GM20000 (cell line): Measurements from ENCODE around the gene VWA7.
A peak's percentile ranks its signal among the peaks of the same experiment; 100 is the strongest.

ENCODE experiments used
- DNase-seq: peaks from one replicate; pipeline ENCODE4 v3.0.0; 2012; ENCODE audit warnings: low spot score
- CTCF ChIP-seq: IDR thresholded peaks from 2 replicates; pipeline ENCODE4 v1.5.1; 2012; ENCODE audit warnings: mild to moderate bottlenecking, control low read depth; ENCODE audit errors: extremely low read depth, missing control alignments

Gene VWA7

GRCh38 chr6:31776485-31776988, 591 bp downstream of the VWA7 start:
- no peak for TF ChIP-seq CTCF
- no peak for DNase-seq

GRCh38 chr6:31775633-31776484, 1.3 kb downstream of the VWA7 start:
- DNase-seq = no peak
- no peak for TF ChIP-seq CTCF

GRCh38 chr6:31775184-31775583, 1.9 kb downstream of the VWA7 start:
- DNase-seq = no peak
- TF ChIP-seq CTCF = no peak

- no peak for DNase-seq
- TF ChIP-seq CTCF = no peak
Observed at GRCh38 chr6:31771992-31772358, 5.2 kb downstream of the VWA7 start.

- no peak for DNase-seq
- TF ChIP-seq CTCF = no peak
Observed at GRCh38 chr6:31770860-31771259, 6.3 kb downstream of the VWA7 start.

- DNase-seq = peak; percentile 92
- peak; percentile 88 for TF ChIP-seq CTCF
Observed at GRCh38 chr6:31769684-31770371, 7.3 kb downstream of the VWA7 start.
